ENCODE measurements around the gene LYST.

- no peak for TF ChIP-seq CTCF (IDR thresholded peaks at IDR 0.05; ENCODE audit: low read depth, low read length, poor library complexity, severe bottlenecking)
- no peak for TF ChIP-seq EZH2phosphoT487 (IDR thresholded peaks at IDR 0.05; ENCODE audit: borderline replicate concordance, low read length)
Observed at GRCh38 chr1:235697508-235697907, 169.2 kb downstream of the LYST start.

Measured in DOHH2 (cell line).